Right lobe of liver (tissue), 4 donors: Measurements from ENCODE around the gene NEMP2.

Experiments used
- CTCF ChIP-seq, 4 donors: fragments of 200-600 bp in 3 of 4; fragments of 450-650 bp in 1 of 4; IDR thresholded peaks; one replicate each; pipeline versions ENCODE4 v1.5.1 to v1.8.0; 2016 to 2022; ENCODE audit warnings: antibody characterized with exemption in 4 of 4, mild to moderate bottlenecking in 2 of 4
- POLR2A ChIP-seq: fragments of 450-650 bp; IDR thresholded peaks from one replicate; pipeline ENCODE4 v1.6.1; 2017; ENCODE audit warnings: antibody characterized with exemption, mild to moderate bottlenecking
- donor health status: DM: no; HTN: no; CAD: no.
- donor health status: DM: no; HTN: no; CAD: no.
- donor health status: DM: no; HTN: yes; CAD: no.

GRCh38 chr2:190563646-190564045 lies 29.1 kb upstream of the NEMP2 start:
- TF ChIP-seq CTCF (IDR thresholded peaks at IDR 0.05) (no peak), POLR2A (no peak)
